HG02884 (cell line): ENCODE measurements around the gene IGSF11.
"Not testable (repeated sequence)": the region's sequence is repeated elsewhere in the genome, so short reads cannot be mapped to it uniquely, and the experiment has no call there.

Experiments used
- ATAC-seq: cut with Tn5 transposase; IDR thresholded peaks from one replicate; pipeline ENCODE4 v1.9.1; 2021; ENCODE audit warnings: mild to moderate bottlenecking, moderate library complexity; ENCODE audit not compliant: unreplicated experiment

The IGSF11 gene, protein sequence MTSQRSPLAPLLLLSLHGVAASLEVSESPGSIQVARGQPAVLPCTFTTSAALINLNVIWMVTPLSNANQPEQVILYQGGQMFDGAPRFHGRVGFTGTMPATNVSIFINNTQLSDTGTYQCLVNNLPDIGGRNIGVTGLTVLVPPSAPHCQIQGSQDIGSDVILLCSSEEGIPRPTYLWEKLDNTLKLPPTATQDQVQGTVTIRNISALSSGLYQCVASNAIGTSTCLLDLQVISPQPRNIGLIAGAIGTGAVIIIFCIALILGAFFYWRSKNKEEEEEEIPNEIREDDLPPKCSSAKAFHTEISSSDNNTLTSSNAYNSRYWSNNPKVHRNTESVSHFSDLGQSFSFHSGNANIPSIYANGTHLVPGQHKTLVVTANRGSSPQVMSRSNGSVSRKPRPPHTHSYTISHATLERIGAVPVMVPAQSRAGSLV

DNA sequence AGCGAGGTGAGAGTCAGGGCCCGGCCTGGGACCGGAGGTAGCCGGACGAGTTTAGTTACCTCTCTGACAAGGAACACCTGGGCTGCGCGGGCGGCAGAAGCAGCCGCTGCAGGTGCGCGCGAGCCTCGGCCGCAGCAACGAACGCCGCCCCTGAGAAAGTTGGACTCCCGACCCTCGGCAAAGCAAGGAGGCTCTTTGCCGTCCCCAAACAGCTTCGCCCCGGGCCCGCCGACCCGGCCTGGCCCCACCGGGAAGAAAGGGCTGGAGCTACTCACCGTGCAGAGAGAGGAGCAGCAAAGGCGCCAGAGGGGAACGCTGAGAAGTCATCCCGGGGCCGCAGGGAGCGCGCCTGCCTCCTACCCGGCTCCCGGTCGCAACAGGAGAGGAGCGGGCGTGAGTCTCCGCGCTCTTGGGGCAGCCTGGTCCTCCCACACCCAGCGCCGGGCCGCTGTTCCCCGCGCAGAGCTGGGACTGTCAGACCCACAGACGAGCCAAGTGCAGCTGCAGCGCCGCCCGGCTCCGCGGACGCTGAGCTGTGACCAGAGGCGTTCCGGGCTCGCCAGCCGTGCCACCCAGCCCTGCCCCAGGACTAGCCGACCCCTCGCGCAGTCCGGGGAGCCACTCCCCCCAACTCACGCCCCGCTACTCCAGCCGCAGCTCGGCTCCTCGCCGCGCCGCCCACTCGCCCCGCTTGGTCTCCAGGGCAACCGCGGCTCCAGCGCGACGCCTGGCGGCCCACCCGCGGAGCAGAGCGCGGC is at the start of gene IGSF11:
IGSF11 (minus strand) TSS at position 591 of the 758 bp plus-strand sequence; CDS start at position 327, 264 bp downstream.
- ATAC-seq = peak; percentile 94

DNA sequence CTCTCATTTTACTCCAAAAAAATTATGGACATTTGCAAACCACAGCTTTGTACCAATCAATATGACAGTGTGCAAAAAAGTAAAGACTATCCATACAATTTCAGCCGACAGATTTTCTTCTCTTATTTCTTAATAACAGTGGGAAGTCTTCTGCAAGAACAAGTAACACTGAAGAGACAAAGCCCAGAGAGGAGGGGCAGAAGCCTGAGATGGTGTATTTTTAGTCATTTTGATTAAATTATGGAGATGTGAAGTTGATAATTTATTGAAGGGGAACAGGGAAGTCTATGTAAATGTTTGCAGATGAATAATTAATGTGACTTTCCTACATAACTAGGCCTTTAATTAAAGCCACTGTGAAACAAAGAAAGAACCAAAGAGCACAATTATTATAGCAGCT is 45.7 kb upstream of the IGSF11 start:
- ATAC-seq = no peak

DNA sequence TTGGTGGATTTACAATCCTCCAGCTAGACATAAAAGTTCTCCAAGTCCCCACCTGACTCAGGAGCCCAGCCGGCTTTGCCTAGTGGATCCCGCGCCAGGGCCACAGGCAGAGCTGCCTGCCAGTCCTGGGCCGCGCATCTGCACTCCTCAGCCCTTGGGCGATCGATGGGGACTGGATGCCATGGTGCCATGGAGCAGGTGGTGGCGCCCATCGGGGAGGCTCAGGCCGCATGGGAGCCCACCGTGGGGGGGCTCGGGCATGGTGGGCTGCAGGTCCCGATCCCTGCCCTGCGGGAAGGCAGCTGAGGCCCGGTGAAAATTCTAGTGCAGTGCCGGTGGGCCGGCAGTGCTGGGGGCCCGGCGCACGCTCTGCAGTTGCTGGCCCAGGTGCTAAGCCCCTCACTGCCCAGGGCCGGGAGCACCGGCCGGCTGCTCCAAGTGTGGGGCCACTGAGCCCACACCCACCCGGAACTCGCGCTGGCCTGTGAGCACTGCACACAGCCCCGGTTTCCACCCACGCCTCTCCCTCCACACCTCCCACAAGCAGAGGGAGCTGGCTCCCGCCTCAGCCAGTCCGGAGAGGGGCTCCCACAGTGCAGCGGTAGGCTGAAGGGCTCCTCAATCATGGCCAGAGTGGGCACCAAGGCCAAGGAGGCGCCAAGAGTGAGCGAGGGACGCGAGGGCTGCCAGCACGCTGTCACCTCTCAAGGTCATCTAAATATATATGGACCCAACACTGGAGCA is 38.8 kb upstream of the IGSF11 start:
- ATAC-seq = no peak

DNA sequence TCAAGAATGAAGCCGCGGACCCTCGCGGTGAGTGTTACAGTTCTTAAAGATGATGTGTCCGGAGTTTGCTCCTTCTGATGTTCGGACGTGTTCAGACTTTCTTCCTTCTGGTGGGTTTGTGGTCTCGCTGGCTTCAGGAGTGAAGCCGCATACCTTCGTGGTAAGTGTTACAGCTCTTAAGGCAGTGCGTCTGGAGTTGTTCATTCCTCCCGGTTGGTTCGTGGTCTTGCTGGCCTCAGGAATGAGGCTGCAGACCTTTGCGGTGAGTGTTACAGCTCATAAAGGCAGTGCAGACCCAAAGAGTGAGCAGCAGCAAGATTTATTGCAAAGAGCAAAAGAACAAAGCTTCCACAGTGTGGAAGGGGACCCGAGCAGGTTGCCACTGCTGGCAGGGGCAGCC is 37.8 kb upstream of the IGSF11 start:
- not testable (repeated sequence) for ATAC-seq

DNA sequence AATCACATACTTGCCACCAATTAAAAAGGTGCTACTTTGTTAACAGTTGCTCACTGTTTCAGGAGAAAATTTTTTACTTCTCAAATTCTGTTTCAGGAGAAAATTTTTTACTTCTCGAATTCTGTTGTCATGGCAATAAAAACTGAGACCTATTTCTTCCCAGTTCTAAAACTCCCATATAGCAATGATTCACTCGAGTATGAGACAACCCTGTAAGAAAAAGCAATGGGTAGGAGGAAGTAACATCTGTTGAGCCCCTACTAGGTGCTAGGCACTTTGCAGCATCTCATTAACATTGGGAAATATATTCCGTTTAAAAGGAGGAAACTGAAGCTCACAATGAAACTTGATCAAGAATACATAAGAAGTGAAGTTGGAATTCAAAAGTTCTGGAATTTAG is 35.1 kb upstream of the IGSF11 start:
- ATAC-seq = no peak

DNA sequence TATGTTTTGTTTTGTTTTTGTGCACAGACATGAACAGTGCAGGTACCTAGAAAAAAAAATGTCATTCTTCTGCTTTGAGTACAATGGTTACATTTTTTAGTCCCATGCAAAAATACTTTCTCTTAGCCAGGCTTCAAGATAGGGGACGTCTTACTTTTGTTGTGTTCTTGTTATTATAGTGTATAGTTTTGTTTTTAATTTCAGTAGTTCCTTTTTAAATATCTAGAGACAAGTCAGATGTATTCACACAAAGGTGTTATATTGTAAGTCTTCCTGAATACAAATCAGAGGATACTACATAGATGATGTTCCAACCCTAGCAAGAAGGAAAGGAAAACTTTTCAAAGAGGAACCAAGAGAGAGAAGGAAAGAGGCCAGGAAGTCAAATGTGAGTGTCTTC is 28.8 kb upstream of the IGSF11 start:
- no peak for ATAC-seq

DNA sequence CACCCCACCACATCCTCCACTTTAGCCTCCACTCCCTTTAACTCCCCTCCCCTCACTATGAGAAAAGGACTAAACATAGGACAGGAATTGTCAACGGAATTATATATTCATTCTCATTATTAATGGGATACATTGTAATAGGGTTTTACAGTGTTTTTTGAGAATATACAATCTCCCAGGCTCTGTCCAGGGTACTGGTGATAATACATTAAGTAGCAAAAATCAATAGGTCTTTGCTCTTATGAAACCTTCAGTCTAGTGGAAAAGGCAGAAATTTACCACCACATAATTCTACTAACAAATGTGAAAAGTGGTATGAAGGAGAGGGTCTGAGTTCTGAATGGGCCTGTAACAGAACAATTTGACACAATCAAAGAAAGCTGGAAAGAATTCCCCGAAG is 28.2 kb upstream of the IGSF11 start:
- ATAC-seq = no peak

DNA sequence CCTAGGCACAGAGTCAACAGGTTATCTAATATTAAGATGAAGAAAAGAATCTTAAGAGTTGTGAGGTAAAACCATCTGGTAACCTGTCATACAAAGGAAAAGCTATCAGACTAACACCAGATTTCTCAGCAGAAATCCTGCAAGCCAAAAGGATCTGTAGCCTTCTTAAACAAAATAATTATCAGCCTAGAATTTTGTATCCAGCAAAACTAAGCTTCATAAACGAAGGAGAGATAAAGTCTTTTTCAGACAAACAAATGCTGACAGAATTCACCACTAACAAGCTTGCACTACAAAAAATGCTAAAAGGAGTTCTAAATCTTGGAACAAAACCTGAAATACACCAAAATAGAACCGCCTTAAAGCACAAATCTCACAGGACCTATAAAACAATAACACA is 9.9 kb upstream of the IGSF11 start:
- ATAC-seq = no peak

DNA sequence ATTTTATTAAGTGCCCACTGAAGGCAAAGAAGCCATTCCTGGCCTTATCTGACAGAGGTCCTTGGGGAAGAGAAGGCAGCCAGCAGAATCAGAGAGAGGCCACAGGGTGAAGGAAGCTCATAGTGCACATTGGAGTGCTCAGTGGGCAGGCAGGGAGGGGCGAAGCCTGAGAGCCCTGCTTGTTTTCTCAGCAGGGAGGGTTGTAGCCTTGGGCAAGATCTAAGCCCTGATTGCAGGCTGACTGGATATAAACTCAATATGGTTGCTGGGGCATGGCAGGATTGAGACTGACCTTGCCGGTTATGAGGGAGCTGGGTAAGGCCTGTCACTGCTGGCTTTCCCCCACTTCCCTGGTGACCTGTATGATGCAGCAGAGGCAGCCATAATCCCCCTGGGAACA is 7.5 kb upstream of the IGSF11 start:
- ATAC-seq = no peak

DNA sequence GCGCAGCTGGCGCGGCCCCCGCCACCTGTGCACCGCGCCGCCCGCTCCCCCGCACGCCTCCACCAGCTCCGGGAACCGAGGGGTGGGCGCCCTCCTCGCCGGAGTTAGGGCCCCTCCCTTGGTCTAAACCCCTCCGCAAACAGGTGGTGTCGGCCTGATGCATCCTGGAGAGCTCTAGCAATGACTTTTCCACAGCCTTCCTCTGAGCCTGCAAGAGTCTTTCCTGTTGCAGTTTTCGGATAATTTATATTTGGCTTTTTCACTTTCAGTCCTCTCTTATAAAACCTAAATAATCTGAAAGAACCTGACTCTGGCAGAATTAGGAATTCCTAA is 334 bp upstream of the IGSF11 start:
- no peak for ATAC-seq

DNA sequence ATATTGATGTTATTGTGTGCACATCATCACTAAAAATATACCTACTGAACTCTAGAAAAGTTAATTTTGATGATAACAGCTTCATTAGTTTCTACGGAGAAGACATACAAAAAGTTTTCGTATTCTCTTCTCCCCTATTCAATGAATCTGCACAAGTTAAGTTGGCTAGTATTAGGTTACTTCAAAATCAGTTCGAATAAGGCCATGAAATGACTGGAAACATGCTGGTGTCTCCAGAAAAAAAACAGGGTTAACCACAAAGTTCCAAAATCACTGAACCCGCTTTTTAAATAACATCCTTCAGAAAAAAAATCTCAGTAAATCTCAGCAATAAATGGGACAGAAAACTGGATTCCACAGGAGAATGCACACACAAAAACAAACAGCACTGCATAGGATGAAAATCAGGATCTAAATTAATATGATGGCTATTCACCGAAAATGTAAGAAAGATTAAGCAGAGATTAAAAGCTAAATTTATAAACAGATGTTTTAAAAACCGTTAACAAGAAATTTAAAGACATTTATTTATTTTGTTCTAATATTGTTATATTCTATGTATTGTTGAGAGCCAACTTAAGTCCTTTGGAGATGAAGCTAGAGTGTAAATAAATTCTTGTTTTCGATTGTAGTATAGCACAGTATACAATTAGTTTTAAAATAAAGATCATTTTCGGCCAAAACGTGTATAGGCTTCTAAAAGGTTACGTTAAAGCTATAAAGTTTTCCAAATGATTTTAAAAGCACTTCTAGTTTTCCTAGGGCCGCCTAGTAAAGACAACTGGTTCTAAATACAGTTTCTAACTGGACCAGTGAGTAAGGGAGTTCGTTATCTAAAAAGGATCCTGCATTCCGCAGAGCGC is 1.0 kb downstream of the IGSF11 start:
- no peak for ATAC-seq

DNA sequence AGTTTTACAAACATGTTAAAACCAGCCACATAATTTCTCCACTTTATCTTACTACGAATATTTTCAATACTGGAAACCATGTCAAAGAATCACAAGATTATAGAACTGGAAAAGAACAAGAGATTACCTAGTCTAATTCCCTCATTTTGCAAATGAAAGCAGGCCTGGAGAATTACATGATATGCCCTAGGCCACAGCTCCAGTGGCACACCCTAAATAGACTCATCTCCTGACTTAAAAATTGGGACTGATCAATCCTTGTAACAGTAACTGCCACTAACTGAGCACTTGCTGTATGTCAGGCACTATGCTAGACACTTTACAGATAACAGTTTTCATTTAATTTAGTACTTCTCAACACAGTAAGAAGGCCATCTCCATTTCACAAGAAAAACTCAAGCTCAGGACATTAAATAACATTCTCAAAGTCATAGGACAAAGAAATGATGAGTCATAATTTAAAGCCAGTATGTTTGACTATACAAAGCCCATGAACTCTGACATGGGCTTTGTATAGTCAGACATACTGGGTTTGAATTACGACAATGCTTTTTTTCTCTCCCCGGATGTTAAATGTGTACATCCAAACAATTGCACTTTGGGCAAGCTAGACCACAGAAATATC is 9.4 kb downstream of the IGSF11 start:
- ATAC-seq = no peak

DNA sequence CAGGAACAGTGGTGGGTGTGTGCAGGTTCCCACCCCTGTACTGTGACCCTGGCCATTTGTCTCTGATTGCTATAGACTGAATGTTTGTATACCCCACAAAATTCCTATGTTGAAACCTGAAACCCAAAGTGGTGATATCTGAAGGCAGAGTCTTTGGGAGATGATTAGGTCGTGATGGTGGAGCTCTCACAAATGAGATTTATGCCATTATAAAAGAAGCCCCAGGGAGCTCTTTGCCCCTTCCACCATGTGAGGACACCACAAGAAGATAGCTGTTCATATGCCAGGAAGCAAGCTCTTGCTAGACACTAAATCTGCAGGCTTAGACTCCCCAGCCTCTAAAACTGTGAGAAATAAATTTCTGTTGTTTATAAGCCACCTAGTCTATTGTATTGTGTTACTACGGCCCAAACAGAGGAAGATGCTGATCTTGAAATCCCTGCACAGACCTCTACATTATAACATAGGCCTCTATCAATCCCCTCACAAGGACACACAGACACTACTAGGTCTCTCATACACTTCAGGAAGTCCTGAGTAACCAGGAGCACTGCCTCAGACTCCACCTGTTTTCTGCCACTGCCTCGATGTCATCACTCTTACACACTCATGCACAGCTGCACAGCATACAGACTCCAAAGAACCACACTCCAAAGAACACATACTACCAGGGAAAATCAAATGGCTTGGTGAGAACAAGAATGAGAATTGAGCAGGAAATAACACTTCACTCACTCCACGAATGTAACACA is 14.7 kb downstream of the IGSF11 start:
- ATAC-seq = no peak

DNA sequence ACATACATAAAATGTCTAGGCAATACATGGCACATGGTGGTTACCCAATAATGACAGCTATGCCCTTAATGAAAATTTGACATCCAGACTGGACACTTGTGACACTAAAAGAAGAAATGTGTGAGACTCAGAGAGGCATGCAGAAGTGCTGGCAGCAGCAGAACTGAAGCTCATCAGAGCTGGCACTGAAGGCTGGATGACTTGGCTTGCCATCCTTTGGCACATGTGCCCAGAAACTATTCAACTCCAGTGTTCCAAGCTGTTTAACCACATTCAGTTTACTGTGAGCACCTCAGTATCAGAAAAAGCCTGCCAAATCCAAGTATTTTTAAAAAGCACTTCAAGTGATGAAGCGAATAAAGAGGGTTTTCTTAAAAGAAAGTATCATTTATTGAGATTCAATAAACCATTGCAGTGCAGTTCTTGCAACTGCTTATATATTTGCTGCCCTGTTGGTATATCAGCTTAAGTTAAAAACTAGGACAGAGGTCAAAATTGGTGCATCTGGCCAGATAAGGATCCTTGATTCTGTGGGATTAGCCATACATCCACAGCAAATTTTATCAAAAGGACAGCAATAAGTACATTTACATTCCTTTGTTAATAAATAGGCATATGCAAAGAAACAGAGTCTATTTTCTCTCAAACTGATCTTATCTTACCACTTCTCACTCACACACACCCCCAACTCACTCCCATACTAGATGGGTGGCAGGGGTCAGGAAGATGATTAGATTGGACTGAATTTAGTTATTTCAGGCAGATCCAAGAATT is 15.8 kb downstream of the IGSF11 start:
- ATAC-seq = no peak

DNA sequence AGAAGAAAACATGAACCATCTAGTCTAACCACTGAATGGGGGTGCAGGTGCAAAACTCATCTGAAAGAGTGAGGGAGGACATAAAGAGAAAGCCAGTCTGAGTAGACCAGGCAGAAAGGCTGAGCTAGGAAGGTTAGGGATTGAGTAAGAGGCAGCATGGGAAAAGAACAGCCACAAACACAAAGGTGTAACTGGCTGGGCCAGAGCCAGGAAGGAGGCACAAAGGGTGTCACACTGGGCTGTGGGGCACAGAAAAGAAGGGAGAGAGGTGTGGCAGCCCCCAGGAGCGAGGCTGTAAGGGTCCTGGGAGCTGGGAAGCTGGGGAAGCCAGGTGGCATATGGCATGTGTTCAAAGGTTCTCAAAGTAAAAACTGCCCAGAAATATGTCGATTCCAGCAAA is 18.7 kb downstream of the IGSF11 start:
- ATAC-seq = no peak

DNA sequence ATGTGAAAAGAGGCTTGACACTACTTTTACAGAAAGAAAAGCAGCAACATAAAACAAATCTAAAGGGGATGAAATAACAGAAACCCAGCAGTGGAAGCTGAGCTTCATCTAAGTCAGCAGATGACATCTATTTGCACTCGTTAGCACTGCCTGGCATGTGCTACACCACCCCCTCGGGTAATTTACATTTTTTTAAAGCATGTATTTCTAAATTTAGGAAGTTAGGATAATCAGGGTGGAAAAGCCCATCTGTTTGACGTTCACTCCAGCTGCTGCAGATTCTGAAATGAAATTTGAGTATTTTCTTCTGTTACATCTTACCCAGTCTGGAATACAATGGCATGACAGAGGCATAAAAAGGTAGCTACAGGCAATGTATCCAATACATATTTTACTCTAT is 20.7 kb downstream of the IGSF11 start:
- no peak for ATAC-seq

DNA sequence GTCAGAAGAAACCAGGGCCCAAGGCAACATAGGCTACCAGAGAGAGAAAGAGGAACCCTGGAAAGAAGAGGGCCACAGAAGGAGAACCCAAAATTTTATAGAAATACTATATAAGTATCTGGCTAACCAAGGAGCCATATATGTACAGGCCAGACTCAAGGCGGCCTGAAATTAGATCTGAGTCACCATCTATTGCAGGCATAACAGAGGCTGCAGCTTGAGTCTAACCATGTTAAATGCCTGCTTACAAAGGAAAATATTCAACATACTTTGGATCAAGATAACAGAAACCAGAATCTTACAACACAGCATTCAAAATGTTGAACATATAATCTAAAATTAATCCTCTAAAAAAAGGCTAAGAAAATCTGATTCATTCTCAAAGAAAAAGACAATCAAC is 23.1 kb downstream of the IGSF11 start:
- no peak for ATAC-seq

DNA sequence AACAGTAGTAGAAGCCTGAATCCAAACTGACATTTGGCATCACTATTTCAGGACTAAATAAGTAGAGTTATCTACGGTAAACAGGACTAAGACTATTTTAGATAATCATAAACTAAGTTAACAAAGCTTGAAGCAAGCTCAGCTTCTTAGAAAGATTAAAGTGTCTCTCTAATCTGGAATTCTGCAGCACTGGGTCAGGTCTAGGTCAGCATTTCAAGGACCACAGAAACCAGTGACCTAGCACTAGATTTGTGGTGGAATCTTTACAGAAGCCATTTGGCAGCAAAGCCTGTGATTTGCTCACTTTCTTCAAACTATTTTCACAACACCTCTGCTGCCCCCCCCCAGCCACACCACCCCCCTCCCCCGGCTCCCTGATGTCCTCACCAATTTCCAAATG is 37.5 kb downstream of the IGSF11 start:
- no peak for ATAC-seq

DNA sequence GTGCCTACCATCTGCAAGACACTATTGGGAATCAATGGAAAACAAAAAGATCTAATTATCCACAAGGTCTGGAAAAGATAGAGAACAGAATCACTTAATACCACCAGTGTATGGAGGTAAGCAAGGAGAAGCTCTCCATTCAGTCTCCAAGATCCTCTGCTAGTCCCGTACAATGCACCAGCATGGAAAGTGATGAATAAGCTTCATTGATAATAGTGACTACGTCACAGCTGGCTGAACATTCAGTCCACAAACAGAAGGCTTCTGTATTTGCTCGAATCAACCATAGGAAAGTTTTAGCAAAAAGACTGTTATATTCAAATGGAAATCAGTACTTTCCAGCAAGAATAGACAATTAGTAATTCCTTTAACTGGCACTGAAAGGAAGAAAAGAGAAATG is 42.9 kb downstream of the IGSF11 start:
- ATAC-seq = no peak
